DLD1 (cell line): ENCODE data around the gene WIPF1.

Experiments used
- in situ Hi-C: cut with HindIII; loops from 2 replicates; pipeline ENCODE4 v1.10.0; 2017; ENCODE audit warnings: low sequenced_read_pairs

Gene WIPF1

DNA sequence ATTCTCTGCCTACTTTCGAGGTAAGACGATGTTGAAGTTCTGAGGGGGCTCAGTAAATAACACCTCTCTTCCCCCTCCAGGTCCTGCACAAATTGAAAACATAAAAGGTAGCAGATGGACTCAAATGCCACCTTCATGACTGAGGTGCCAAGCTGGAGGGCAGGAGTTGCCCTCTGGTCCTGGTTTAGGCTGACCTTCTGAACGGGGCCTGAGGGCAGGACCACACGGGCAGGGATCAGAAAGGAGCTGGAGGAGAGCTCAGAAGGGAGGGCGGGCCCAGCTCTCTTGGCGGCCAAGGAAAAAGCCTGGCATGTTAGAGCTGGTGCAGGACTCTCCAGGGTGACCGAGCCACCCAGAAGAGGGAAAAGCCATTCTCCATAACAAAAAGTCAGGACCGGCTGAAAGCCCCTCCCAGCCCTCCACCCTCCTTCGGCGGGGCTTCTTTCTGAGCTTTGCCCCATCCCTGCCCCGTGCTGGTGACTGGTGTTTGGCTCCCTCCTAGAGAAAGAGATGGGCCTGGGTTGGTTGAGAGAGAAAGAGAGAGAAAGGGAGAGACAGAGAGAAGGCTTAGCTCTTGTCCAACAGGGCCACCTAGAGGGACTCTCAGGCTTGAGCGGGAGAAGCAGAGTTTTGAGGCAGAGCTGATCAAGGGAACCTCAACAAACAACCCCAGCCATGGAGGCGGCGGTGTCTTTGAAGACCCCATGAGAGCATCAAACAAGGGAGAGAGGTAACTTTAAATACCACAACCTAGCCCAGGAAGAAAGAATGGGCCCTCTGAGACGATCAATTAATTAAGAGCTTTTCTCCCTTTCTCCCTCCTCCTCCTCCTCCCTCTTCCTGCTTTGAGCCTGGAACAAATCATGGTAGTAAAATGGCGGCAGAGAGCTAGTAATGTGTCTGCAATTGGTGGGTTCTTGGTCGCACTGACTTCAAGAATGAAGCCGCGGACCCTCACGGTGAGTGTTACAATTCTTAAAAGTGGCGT, 50.8 kb downstream of the WIPF1 start:
- in situ Hi-C loops = no loop called here

DNA sequence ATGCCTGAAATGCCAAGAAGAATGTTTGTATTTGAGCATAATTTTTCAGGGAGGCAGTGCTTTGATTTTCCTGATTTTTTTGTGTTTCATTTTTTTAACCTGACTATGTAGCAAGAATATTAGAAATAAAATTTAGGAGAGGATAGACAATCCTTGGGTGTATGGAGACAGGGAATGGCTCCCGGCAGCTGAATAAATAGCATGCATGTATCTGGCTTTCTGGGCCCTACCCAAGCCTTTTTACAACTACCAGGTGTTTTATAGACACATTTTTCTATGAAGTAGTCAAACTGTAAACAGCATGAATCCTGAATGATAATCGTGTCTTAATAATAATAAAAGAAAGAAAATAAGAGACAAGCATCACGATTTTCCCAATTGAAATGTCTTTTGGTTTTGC, 52.4 kb downstream of the WIPF1 start:
- in situ Hi-C loops = no loop called here

DNA sequence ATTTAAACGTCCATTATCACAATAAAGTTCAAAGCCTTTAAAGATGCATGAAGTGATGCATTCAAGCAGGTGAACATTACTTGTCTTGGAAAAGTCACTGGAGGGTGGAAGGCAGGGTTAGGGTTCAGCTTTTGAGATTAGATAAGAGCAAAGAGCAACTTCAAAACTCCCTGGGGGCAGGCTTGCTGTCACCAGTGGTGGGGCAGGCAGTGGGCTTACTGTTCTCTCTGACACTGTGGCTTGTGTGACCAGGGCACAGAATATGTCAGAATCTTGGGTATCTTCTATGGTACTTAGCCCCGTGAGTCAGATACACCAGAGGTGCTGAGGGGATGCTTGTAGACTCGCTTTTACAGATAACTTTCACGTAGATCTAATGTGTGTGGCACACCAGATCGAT, 52.8 kb downstream of the WIPF1 start:
- in situ Hi-C loops = no loop called here

DNA sequence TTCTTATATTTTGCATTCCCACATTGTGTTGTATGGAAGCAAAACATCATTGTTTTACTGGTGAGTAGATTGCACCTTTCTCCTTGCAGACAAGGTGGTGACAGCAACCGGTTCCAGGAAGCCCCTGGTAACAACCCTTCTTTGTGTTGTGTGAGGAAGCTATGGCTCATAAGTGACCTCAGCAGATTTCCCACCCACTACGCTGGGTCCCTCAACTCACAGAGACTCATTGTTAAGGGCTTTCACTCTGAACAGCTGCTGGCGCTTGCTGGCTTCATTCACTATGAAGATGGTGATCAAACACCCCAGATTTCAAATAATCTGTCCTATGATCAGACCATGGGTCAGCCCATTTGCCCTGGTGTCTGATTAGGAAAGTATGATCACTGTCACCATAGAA, 53.4 kb downstream of the WIPF1 start:
- in situ Hi-C loops = no loop called here

DNA sequence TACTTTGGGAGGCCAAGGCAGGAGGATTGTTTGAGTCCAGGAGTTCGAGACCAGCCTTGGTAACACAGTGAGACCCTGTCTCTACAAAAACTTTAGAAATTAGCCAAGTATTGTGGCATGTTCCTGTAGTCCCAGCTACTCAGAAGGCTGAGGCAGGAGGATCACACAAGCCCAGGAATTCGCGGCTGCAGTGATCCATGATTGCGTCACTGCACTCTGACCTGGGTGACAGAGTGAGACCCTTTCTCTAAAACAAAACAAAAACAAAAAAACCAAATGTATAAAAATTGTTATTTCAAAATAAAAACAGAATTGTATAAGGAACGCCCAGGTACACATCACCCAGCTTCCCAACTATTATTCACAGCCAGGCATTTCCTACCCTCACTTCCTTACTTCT, 56.7 kb downstream of the WIPF1 start:
- in situ Hi-C loops = no loop called here

- in situ Hi-C loops = no loop called here
Observed at GRCh38 chr2:174535757-174536703, 61.6 kb downstream of the WIPF1 start.

GRCh38 chr2:174535083-174535482, 62.5 kb downstream of the WIPF1 start:
- in situ Hi-C loops = no loop called here

DNA sequence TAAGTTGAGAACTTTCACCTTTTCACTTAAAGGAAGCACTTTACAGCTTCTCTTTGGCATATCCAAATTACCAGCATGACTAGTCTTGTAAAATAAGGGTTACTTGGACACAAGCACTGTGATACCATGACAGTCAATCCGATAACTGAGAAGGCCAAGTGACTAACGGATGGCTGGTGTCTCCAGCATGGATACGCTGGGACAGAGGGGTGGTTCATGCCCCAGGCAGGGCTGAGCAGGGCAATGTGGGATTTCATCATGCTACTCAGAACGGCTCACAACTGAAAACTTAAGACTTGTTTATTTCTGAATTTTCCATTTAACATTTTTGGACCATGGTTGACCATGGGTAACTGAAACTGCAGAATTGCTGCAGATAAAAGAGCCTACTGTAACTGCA, 67.7 kb downstream of the WIPF1 start:
- in situ Hi-C loops = no loop called here

- in situ Hi-C loops = no loop called here
Observed at GRCh38 chr2:174527959-174528358, 69.6 kb downstream of the WIPF1 start.

- in situ Hi-C loops = no loop called here
Observed at GRCh38 chr2:174527101-174527721, 70.4 kb downstream of the WIPF1 start.

DNA sequence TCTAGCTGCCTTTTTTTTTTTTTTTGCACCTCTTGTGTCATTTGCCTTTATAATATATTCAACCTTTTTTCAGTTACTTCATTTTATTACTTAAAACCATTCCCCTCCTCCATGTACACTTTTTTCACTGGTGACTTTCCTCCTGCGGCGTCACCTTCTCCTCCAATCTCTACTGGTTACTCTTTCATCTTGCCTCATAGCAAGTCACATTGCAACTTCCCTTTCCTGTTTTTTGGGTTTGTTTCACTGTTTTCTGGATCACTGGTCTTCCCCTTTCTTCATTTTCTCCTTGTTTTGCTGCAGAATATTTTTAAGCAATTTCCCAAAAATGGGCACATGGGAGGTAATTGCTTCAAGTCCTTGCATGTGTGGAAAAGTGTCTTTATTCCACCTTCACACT, 73.1 kb downstream of the WIPF1 start:
- in situ Hi-C loops = no loop called here

DNA sequence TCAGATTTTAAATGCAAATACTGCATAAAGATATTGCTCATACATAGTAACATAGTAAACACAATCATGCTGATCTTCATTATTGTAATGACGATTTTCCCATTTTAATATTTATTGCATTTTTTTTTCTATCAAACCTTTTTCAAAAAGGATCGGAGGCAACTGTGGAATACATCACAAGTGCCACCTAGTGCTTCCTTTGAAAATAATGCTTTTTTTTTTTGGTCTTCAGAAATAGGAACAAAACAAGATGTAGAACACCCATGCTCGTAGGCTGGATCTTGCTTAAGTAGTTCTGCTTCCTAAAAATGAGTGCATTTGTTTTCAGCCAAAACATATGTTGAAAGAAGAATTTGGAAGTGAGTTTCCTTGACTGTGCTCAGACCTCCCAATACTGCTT, 75.1 kb downstream of the WIPF1 start:
- in situ Hi-C loops = no loop called here

DNA sequence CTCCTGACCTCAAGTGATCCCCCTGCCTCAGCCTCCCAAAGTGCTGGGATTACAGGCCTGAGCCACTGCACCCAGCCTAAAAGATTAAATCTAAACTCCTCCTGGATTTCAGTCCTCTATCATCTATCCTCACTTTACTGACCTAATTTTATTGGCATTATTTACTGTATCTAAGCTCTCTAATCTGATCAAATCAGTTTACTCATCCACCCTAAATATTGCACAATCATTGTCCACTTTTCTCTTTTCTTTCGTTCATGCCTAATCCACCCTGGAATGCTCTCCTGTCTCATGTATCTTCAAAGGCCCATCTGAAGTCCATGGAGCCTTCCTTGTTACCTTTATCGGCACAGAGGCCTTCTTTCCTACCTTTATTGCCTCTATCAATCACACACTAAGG, 79.2 kb downstream of the WIPF1 start:
- in situ Hi-C loops = no loop called here

DNA sequence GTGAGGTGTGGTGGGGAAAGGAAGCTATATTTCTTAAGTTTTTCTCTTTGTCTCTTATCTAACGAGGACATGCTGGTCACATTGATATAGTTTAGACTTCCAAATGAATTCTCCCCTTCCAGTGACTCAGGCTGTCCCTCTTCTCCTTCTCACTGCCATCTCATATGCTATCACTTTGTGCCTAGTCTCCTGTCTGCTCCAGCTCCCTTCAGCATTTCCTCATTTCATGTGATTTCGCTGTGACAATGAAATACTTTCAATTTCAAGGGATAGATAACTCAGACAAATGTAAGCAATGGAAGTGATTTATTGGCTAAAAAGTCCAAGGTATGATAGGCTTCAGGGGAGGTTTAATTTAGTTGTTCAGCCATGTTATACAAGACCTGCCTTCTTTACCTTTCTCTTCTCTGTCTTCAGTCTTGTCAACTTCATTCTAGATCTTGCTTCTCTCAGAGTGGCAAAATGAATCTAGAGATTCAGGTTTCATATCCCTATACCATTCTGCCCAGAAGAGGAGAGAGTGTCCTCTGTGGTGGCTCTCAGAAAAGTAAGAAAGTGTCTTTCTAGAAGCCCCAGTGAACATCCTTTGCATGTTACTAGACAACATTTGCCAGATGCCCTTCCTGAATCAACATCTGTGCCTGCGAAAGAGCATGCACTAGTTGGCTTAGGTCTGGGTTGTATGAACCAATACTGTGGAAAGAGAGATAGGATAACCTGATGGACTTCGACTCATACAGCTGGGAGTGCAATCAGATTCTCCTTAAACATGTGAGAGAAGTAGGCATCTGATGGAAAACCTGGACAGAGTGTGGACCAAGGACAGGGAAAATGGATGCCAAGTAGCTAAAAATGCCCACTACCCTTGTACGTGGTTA, 80.9 kb downstream of the WIPF1 start:
- in situ Hi-C loops = no loop called here

DNA sequence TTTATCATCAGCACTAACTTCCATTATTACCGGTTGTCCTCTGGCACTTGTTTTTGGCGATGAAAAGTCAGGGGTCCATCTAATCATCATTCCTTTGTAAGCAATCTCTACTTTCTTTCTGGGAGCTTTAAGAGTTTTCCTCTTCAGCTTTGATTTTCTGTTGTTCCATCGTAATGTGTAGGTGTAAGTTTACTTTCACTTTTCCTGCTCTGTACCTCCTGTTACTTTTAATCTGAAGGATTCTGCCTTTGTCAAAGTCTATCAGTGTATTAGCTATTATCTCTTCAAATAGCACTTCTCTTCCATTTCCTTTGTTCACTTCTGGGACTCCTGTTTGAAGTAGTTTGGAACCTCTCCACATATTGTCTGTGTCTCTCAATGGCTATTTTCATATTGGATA, 85.3 kb downstream of the WIPF1 start:
- in situ Hi-C loops = no loop called here

DNA sequence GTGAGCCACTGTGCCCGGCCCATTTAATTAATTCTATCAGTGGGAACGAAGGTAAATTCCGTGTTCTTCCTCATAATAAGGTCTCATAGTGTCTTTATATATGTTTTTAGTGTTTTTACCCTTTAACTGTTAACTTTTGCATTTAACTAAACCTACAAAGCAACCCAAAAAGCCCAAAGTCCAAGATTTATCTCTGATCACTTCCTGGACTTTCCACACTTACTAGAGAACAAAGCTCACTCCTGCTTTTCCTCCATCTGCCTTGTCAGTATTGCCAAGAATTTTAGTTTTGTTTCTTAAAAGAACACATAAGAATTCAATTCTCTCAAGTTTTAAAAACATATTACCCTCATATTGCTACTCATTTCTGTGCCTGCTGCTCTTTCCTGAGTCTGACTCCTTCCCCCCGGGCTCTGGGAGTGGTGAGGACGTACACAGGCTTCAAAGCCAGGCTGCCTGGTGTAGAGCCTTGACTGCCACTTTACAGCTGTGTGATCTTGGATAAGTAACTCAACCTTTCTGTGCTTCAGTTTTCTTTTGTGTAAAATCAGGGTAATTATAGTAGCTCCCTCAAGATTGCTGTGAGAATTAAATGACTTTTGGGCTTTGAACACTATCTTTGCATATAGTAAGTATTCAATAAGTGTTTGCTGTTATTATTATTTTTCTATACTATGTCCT, 85.9 kb downstream of the WIPF1 start:
- in situ Hi-C loops = no loop called here

DNA sequence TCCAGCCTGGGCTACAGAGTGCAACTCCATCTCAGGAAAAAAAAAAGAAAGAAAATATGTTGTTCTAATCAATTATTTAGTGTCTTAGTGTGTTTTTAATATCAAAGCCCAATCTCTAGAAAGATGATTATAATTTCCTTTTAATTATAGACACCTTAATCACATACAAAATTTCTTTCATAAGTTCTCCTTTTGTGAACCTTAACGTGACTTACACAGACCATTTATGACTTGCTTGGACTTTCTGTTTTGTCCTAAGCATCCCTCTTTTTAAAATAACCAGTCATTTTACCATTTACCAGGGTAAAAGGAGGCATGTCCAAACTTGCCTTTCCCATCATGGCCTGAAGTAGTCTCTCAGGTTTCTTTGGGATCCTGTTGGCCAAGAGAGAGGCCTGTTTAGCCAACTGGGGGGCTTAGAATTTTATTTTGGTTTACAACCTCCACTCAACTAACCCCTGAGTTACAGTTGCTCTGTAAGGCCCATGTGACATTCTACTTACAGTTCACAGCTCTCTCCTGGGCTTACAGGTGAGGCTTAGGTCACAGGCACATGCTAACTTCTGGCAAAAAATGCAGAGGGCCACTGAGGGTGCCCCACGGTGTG, 86.9 kb downstream of the WIPF1 start:
- in situ Hi-C loops = no loop called here
